SK-MEL-5 (cell line): Measurements from ENCODE around the gene MYH7. TPM values are rescaled to one million over a fixed set of nuclear protein-coding genes. Genes with fewer than 3 reads are reported as not detected.
A peak's percentile ranks its signal among the peaks of the same experiment; 100 is the strongest.
"Not testable (repeated sequence)": the region's sequence is repeated elsewhere in the genome, so short reads cannot be mapped to it uniquely, and the experiment has no call there.

Experiments used
- DNase-seq: peaks from one replicate; pipeline ENCODE4 v3.0.0-alpha.2; 2016; ENCODE audit warnings: low read depth, low spot score
- in situ Hi-C: cut with HindIII; loops from 2 replicates; pipeline ENCODE4 v1.10.0; 2016; ENCODE audit warnings: low sequenced_read_pairs, high pct_unique_total_duplicates, low pct_unique_long_range_greater_than_20kb
- polyA plus RNA-seq, 2 experiments: library from polyadenylated mRNA; depleted of rRNA; stranded (reverse); fragments of >200 nt; gene quantifications; 2 replicates each; pipeline ENCODE4 v1.2.3, GENCODE V29; 2015
- total RNA-seq: library from RNA; depleted of rRNA; stranded (reverse); fragments of >200 nt; shearing (Covaris generic); gene quantifications from 2 replicates; pipeline ENCODE4 v1.2.3, GENCODE V29; 2014; rRNA removed

The MYH7 gene
- 0.05 TPM in 1 of 2 replicates, not detected in the other for total RNA-seq
- 0.04 TPM in 1 of 2 replicates, not detected in the other for polyA plus RNA-seq (2015; cell fraction: cytosol; rRNA removed)
- polyA plus RNA-seq (2015; cell fraction: nucleus; rRNA removed) = not detected in 2 replicates

GRCh38 chr14:23435543-23436326, at the start of gene MYH7:
Gene MYH7, minus strand, starts transcription at chr14:23435660. Its CDS starts 1,928 bp downstream, at chr14:23433732.
- no peak for DNase-seq
- in situ Hi-C loops = no loop called here

- in situ Hi-C loops = no loop called here
- DNase-seq = peak; percentile 48
Observed at GRCh38 chr14:23483236-23483854, 47.9 kb upstream of the MYH7 start.

- DNase-seq = no peak
- in situ Hi-C loops = no loop called here
Observed at GRCh38 chr14:23482823-23483148, 47.3 kb upstream of the MYH7 start.

- in situ Hi-C loops = no loop called here
- DNase-seq = no peak
Observed at GRCh38 chr14:23481979-23482822, 46.7 kb upstream of the MYH7 start.

- in situ Hi-C loops = no loop called here
Observed at GRCh38 chr14:23481362-23481970, 46.0 kb upstream of the MYH7 start.

GRCh38 chr14:23478109-23478759, 42.8 kb upstream of the MYH7 start:
- DNase-seq = peak; percentile 72
- in situ Hi-C loops = no loop called here

More at GRCh38 chr14:23481362-23481970, 46.0 kb upstream of the MYH7 start:
- DNase-seq = no peak

GRCh38 chr14:23470947-23471346, 35.5 kb upstream of the MYH7 start:
- DNase-seq = no peak
- in situ Hi-C loops = no loop called here

- in situ Hi-C loops = no loop called here
- no peak for DNase-seq
Observed at GRCh38 chr14:23469906-23470403, 34.5 kb upstream of the MYH7 start.

GRCh38 chr14:23469127-23469905, 33.9 kb upstream of the MYH7 start, which contains the start of gene NGDN:
Gene NGDN, plus strand, starts transcription at chr14:23469703. Its CDS starts 13 bp downstream, at chr14:23469716.
- in situ Hi-C loops = no loop called here
- peak; percentile 100 for DNase-seq

- no peak for DNase-seq
- in situ Hi-C loops = no loop called here
Observed at GRCh38 chr14:23468704-23469126, 33.3 kb upstream of the MYH7 start.

- in situ Hi-C loops = no loop called here
- DNase-seq = peak; percentile 84
Observed at GRCh38 chr14:23465261-23465660, 29.8 kb upstream of the MYH7 start.

GRCh38 chr14:23464700-23465099, 29.2 kb upstream of the MYH7 start:
- in situ Hi-C loops = no loop called here
- no peak for DNase-seq

GRCh38 chr14:23460960-23461359, 25.5 kb upstream of the MYH7 start:
- in situ Hi-C loops = no loop called here
- no peak for DNase-seq

- DNase-seq = no peak
- in situ Hi-C loops = no loop called here
Observed at GRCh38 chr14:23457587-23458445, 22.4 kb upstream of the MYH7 start.

- in situ Hi-C loops = not testable (repeated sequence)
Observed at GRCh38 chr14:23456883-23457586, 21.6 kb upstream of the MYH7 start.

More at GRCh38 chr14:23456883-23457586, 21.6 kb upstream of the MYH7 start:
- DNase-seq = not testable (repeated sequence)
